ENCODE data around the gene CDCP1.

The CDCP1 gene

GRCh38 chr3:45134758-45135521 is 11.2 kb downstream of the CDCP1 start:
- no peak for DNase-seq

- no peak for DNase-seq
These were observed 13.5 kb downstream of the CDCP1 start for GRCh38 chr3:45132568-45133211.

GRCh38 chr3:45131201-45131600 is 15.0 kb downstream of the CDCP1 start:
- no peak for DNase-seq

DNA sequence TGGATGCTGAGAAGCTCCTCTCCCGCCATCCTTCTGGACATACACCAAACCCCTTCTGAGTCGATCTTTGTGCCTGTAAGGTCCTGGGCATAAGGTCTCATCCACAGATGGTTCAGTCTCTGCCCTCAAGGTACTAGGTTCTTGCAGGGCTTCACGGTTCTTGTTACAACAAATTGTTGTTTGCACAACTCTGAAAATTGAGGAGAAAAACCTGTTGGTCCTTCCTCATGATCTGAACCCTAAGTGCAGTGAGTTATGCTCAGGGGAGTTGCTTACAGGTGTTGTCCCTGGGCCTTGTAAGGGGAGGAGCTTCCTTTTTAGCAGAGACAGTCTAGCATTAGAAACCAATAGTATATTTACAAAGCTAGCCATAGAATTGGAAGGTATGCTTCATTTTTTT is 15.7 kb downstream of the CDCP1 start:
- DNase-seq = no peak

GRCh38 chr3:45128950-45129349 is 17.2 kb downstream of the CDCP1 start:
- DNase-seq = no peak

DNA sequence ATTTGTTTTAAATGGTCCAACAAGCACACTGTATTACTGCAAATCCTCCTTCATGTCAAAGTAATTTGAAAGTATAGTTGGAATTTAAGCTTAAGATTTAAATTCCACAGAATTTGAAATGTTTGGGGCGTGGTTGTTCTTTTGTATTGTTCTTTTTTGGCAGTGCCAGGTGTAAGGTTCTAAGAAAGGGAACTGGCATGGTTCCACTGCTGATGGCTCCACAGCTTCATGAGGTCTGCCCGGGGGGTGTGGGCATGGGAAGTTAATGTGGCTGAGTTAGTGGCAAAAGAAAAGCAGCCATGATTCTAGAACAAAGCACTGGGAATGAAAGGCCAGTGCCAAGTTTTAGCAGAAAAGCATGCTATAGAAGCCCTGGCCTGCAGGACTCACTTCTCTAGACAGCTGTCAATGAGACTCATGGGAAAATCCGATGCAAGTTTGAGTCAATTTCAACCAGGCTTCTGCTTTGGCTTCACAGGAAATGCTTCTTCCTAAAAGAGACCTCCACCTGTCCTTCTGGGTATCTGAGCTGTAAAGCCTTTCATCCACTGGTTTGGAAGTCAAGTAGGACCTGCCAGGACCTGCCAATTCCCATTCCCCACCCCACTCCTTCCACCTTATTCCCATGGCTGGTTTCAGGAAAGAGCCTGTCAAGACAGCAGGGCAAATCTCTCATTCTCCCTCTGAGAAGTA is 18.9 kb downstream of the CDCP1 start:
- no peak for DNase-seq

- DNase-seq = no peak
These were observed 19.4 kb downstream of the CDCP1 start for GRCh38 chr3:45126730-45127129.

DNA sequence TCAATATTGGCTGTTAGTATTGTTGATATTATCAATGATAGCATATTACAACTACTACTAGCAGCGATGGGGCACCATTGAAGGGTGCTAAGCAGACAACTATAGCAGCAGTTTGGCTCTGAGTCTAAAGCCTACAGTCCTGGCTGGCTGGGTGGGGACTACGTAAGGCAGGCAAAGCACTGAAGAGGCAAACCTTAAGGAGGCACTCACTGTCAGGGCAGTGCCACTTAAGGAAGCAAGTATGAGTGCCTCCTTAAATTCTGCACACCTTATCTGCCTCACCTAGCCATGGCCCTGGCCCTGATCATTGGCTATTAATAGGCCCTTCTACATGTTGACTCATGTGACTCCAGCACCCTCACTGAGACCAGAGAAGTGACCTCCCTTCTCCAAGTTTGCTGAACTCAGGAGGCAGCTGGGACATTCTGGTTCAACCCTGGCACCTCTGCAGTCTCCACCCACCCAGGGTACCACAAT is 20.6 kb downstream of the CDCP1 start:
- DNase-seq = no peak

- no peak for DNase-seq
These were observed 21.2 kb downstream of the CDCP1 start for GRCh38 chr3:45124956-45125355.

DNA sequence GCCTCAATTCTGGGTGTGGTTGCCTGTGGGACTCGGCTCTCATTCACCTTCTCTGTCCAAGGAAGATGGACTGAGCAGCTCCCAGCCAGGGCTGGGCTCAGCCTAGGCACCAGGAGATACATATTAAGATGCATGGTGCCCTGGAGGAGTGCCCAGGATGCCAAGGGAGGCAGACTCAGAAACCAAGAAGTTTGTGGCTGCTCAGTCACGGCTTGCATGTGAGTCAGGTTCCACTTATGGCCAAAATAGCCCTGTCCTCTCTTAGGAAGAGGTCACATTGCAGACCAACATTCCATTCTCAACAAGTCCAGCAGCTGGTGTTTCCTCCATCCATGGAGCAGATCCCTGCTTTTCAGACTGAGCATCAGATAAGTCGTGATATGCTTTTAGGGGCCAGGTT is 21.8 kb downstream of the CDCP1 start:
- DNase-seq = no peak

GRCh38 chr3:45123581-45124269 is 22.5 kb downstream of the CDCP1 start:
- DNase-seq = no peak

- DNase-seq = no peak
These were observed 23.1 kb downstream of the CDCP1 start for GRCh38 chr3:45123030-45123429.

- no peak for DNase-seq
These were observed 25.6 kb downstream of the CDCP1 start for GRCh38 chr3:45120359-45121158.

DNA sequence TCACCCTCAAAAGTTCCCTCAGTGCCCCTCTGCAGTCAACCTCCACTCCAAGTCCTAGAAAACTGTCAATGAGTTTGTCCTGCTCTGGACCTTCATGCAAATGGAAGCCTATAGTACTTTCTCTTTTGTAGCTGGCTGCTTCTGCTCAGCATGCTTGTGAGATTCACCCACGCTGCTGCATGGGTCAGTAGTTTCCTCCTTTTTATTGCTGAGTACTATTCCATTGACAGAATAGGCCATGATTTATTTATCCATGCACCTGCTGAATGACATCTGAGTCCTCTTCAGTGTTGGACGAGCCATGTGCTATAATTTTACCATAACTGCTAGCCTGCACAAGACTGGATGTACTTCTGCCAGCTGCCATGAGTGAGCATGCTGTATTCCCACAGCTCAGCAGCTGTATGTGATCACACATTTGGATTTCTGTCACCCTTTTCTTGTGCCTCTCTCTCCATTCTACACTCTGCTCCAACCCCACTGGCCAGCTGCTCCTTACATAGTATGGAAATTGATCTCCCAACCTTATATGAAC is 26.3 kb downstream of the CDCP1 start:
- no peak for DNase-seq

DNA sequence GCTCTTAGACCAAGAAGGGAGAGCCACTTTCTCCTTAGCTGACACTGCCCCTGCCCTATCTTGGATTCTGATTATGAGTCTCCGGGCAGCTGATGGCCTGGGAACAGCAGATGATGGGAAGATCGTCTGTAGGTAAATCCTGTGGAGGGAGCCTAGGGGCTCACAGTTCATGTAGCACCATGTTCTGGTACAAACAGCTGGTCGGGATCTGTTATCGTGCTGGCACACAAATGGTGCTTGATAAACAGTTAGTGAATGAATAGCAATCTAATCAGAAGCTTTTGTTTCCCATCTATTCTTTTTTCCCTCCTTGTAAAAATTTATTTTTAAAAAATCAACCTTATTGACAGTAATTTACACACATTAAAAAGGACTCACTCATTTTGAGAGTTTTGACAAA is 26.8 kb downstream of the CDCP1 start:
- no peak for DNase-seq

GRCh38 chr3:45118615-45119071 is 27.5 kb downstream of the CDCP1 start:
- DNase-seq = no peak

DNA sequence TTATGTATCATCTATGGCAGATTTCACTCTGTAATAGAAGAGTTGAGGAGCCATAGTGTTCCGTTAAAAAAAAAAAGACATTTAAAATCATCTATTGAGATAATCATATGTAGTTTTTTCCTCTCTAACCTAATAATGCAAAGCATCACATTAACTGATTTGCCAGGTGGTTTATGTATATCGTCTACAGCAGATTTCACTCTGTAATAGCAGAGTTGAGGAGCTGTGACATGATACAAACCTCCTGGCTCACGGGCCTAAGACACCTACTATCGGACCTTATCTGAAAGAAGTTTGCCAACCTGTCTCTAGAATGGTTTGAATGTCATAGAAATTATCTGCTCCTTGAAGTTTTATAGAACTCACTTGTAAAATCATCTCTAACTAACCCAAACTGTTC is 29.8 kb downstream of the CDCP1 start:
- no peak for DNase-seq

- no peak for DNase-seq
These were observed 32.5 kb downstream of the CDCP1 start for GRCh38 chr3:45113625-45114050.

GRCh38 chr3:45112939-45113338 is 33.2 kb downstream of the CDCP1 start:
- DNase-seq = no peak

DNA sequence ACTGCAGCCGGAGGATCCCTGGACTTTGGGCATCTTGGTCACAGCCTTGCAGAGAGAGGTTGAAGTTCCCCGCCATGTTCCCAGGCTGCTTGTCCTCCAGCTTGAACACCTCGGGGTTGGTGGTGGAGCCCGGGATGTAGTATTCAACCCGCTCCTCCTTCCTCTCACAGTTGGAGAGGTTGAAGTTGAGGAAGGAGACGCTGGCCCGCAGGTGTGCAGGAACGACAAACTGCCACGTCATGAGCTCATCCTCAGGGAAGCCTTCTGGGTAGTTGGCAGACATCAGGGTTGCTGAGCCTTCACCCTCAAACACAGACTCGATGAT is 35.7 kb downstream of the CDCP1 start:
- DNase-seq = no peak

DNA sequence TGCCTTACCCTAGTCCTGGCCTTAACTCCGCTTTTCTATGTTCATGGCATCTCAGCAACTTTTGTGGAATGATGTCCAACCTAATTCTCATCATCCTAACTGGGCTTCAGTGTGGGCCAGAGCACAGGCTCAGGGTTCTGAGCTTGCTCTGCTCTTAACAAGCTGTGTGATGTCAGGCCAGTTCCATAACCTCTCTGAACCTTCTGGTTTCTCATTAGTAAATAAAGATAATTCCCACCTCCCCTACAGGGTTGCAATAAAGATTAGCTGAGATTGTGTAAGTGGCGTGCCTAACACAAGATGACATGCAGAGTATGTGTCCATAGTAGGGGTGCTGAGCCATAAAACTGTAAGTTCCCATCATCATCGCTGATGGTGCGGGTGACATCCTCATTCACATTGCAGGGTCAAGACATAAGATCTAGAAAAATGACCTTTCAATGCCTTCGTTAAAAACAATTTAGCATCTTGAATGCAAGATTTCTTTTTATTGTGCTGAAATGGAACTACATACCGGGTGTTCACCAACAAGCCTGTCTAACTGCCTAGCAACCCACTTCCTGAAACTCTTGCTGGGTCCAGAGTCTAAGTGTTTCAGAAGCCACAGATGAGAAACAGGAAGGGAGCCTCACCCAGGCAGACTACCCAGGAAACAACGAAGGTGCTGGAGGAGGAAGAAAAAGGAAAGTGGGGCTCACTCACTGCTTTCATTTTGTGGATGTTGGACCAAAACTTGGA is 36.2 kb downstream of the CDCP1 start:
- peak; percentile 12 for DNase-seq

Data from effector CD4-positive, alpha-beta T cell (primary cell).